Measurements from ENCODE around the gene DENND1B.

GRCh38 chr1:197731449-197731848 lies 43.8 kb downstream of the DENND1B start:
- TF ChIP-seq CTCF (IDR thresholded peaks at IDR 0.05; ENCODE audit: low read depth, low read length, missing input control) = no peak
- no peak for TF ChIP-seq ATF3 (IDR thresholded peaks at IDR 0.05)
- no peak for TF ChIP-seq JUND (IDR thresholded peaks at IDR 0.05)
- no peak for TF ChIP-seq REST (IDR thresholded peaks at IDR 0.05)
- no peak for TF ChIP-seq TAF1 (conservative IDR thresholded peaks at IDR 0.05)
- TF ChIP-seq MAX (IDR thresholded peaks at IDR 0.05) = no peak
- TF ChIP-seq EGR1 (IDR thresholded peaks at IDR 0.05; ENCODE audit: low read depth in 2 of 2) = no peak
- no peak for TF ChIP-seq FOXA1 (IDR thresholded peaks at IDR 0.05)

Data from liver (tissue), 3 donors.